ENCODE results near the gene MTNR1A. TPM values are rescaled to one million over a fixed set of nuclear protein-coding genes. Genes with fewer than 3 reads are reported as not detected.

The MTNR1A gene
- total RNA-seq, 1 donor = not detected

GRCh38 chr4:186587416-186588018 is 32.1 kb upstream of the MTNR1A start:
- H3K27ac ChIP-seq (ENCODE audit: low read depth, low read length) = no peak overlapping the region
- peaks cover 72% of the 10 kb centered on the region for H3K36me3 ChIP-seq (ENCODE audit: insufficient read depth, low read length)
- no peak overlapping the region for H3K4me2 ChIP-seq (ENCODE audit: insufficient read depth, low read length)
- no peaks in the 10 kb centered on the region for H3K9me3 ChIP-seq (ENCODE audit: low read depth, low read length)
- peak; percentile 91 for TF ChIP-seq CTCF (IDR thresholded peaks at IDR 0.05; ENCODE audit: extremely low read depth, low read depth, low read length)
- peaks cover 36% of the 10 kb centered on the region for H3K79me2 ChIP-seq (ENCODE audit: insufficient read depth, low read length)
- H3K27me3 ChIP-seq (ENCODE audit: insufficient read depth, low read length) = no peaks in the 10 kb centered on the region
- DNase-seq (ENCODE audit: insufficient read length, low spot score, missing footprints) = no peak
- H2AFZ ChIP-seq (ENCODE audit: low read length) = no peak overlapping the region
- peaks cover 23% of the 10 kb centered on the region for H4K20me1 ChIP-seq (ENCODE audit: insufficient read depth, low read length)
- H3K4me3 ChIP-seq (ENCODE audit: insufficient read depth, low read length) = no peak overlapping the region
- no peaks in the 10 kb centered on the region for H3K4me1 ChIP-seq (ENCODE audit: insufficient read depth, low read length)

GRCh38 chr4:186586205-186586604 is 30.8 kb upstream of the MTNR1A start:
- H3K4me1 ChIP-seq (ENCODE audit: insufficient read depth, low read length) = no peaks in the 10 kb centered on the region
- peaks cover 30% of the 10 kb centered on the region for H3K79me2 ChIP-seq (ENCODE audit: insufficient read depth, low read length)
- peak overlapping the region; percentile 17 for H3K27ac ChIP-seq (ENCODE audit: low read depth, low read length)
- H2AFZ ChIP-seq (ENCODE audit: low read length) = no peak overlapping the region
- H3K4me3 ChIP-seq (ENCODE audit: insufficient read depth, low read length) = no peak overlapping the region
- no peak for TF ChIP-seq CTCF (IDR thresholded peaks at IDR 0.05; ENCODE audit: extremely low read depth, low read depth, low read length)
- H3K27me3 ChIP-seq (ENCODE audit: insufficient read depth, low read length) = no peaks in the 10 kb centered on the region
- DNase-seq (ENCODE audit: insufficient read length, low spot score, missing footprints) = no peak
- H4K20me1 ChIP-seq (ENCODE audit: insufficient read depth, low read length) = peaks cover 23% of the 10 kb centered on the region
- no peaks in the 10 kb centered on the region for H3K9me3 ChIP-seq (ENCODE audit: low read depth, low read length)
- H3K36me3 ChIP-seq (ENCODE audit: insufficient read depth, low read length) = peaks cover 60% of the 10 kb centered on the region
- no peak overlapping the region for H3K4me2 ChIP-seq (ENCODE audit: insufficient read depth, low read length)

- Histone ChIP-seq H3K27me3 (ENCODE audit: insufficient read depth, low read length) (no peaks in the 10 kb centered on the region), H3K4me2 (ENCODE audit: insufficient read depth, low read length) (no peak overlapping the region), H3K36me3 (ENCODE audit: insufficient read depth, low read length) (peaks cover 48% of the 10 kb centered on the region), H3K27ac (ENCODE audit: low read depth, low read length) (no peak overlapping the region), H3K4me1 (ENCODE audit: insufficient read depth, low read length) (no peaks in the 10 kb centered on the region), H3K4me3 (ENCODE audit: insufficient read depth, low read length) (no peak overlapping the region), H3K9me3 (ENCODE audit: low read depth, low read length) (no peaks in the 10 kb centered on the region), H3K79me2 (ENCODE audit: insufficient read depth, low read length) (peaks cover 27% of the 10 kb centered on the region), H2AFZ (ENCODE audit: low read length) (no peak overlapping the region), H4K20me1 (ENCODE audit: insufficient read depth, low read length) (peaks cover 23% of the 10 kb centered on the region)
- no peak for DNase-seq (ENCODE audit: insufficient read length, low spot score, missing footprints)
- no peak for TF ChIP-seq CTCF (IDR thresholded peaks at IDR 0.05; ENCODE audit: extremely low read depth, low read depth, low read length)
These were observed 29.5 kb upstream of the MTNR1A start for GRCh38 chr4:186584912-186585311.

- Histone ChIP-seq H2AFZ (ENCODE audit: low read length) (no peak overlapping the region), H3K4me1 (ENCODE audit: insufficient read depth, low read length) (no peaks in the 10 kb centered on the region), H3K79me2 (ENCODE audit: insufficient read depth, low read length) (peaks cover 22% of the 10 kb centered on the region), H3K4me2 (ENCODE audit: insufficient read depth, low read length) (no peak overlapping the region), H3K9me3 (ENCODE audit: low read depth, low read length) (no peaks in the 10 kb centered on the region), H3K27me3 (ENCODE audit: insufficient read depth, low read length) (no peaks in the 10 kb centered on the region), H3K36me3 (ENCODE audit: insufficient read depth, low read length) (peaks cover 32% of the 10 kb centered on the region), H3K4me3 (ENCODE audit: insufficient read depth, low read length) (no peak overlapping the region), H4K20me1 (ENCODE audit: insufficient read depth, low read length) (peaks cover 13% of the 10 kb centered on the region), H3K27ac (ENCODE audit: low read depth, low read length) (no peak overlapping the region)
- no peak for TF ChIP-seq CTCF (IDR thresholded peaks at IDR 0.05; ENCODE audit: extremely low read depth, low read depth, low read length)
- DNase-seq (ENCODE audit: insufficient read length, low spot score, missing footprints) = no peak
These were observed 26.1 kb upstream of the MTNR1A start for GRCh38 chr4:186581421-186581820.

Measured in osteoblast (primary cell).